Body of pancreas (tissue), 4 donors: ENCODE measurements around the gene CDH10. TPM values are rescaled to one million over a fixed set of nuclear protein-coding genes. Genes with fewer than 3 reads are reported as not detected.

Experiments
- ATAC-seq: fragments of 150-250 bp; one replicate; pipeline ENCODE4 v1.9.1; 2016
- DNase-seq, 4 donors: peaks; one replicate each; pipeline ENCODE4 v3.0.0-alpha.2; 2019
- H3K27ac ChIP-seq, 4 donors: fragments of 200-600 bp; sonication (generic); 1 replicate in 3 of 4; 2 replicates in 1 of 4; pipeline versions ENCODE4 v1.5.1 to v1.6.1; 2016 to 2019; ENCODE audit warnings: mild to moderate bottlenecking in 1 of 4, mixed read lengths in 1 of 4, moderate library complexity in 1 of 4
- H3K27me3 ChIP-seq, 2 donors: fragments of 200-600 bp; sonication (generic); one replicate each; pipeline ENCODE4 v1.6.0; 2016; ENCODE audit warnings: mild to moderate bottlenecking in 1 of 2
- H3K36me3 ChIP-seq, 2 donors: fragments of 200-600 bp; sonication (generic); replicated peaks in 1 of 2; 2 replicates each; pipeline ENCODE4 v1.5.1; 2016; ENCODE audit warnings: low read depth in 2 of 2; ENCODE audit not compliant: insufficient read depth in 1 of 2
- H3K4me1 ChIP-seq: fragments of 200-600 bp; sonication (generic); one replicate; pipeline ENCODE4 v1.6.0; 2016
- H3K4me3 ChIP-seq, 2 donors: fragments of 200-600 bp; sonication (generic); 1 replicate in 1 of 2; 2 replicates in 1 of 2; pipeline ENCODE4 v1.5.1; 2016 to 2019
- H3K9me3 ChIP-seq, 3 donors: fragments of 200-600 bp; sonication (generic); 1 replicate in 2 of 3; 2 replicates in 1 of 3; pipeline ENCODE4 v1.5.1; 2016
- CTCF ChIP-seq, 7 experiments: fragments of 450-650 bp in 4 of 7; fragments of 200-600 bp in 3 of 7; sonication (generic) in 3 of 7; IDR thresholded peaks; one replicate each; pipeline ENCODE4 v1.5.1; 2016 to 2019; ENCODE audit warnings: antibody characterized with exemption in 7 of 7
- POLR2A ChIP-seq, 3 donors: fragments of 450-650 bp; IDR thresholded peaks; one replicate each; pipeline ENCODE4 v1.6.1; 2016; ENCODE audit warnings: antibody characterized with exemption in 3 of 3, mild to moderate bottlenecking in 2 of 3
- WGBS, 2 donors: methylation state at CpG; one replicate each; pipeline ENCODE4 v1.1.5; 2017; 5-methylcytosine and 5-hydroxymethylcytosine counted together
- intact Hi-C: fragments of 100-400 bp; cut with DNase I; formaldehyde crosslinking; loops from one replicate; pipeline ENCODE4 v1.15.1; 2023
- total RNA-seq, 2 donors: library from RNA; depleted of rRNA; stranded (reverse); fragments of >200 nt; gene quantifications; one replicate each; pipeline ENCODE4 v1.1.0, GENCODE V29; 2016

Gene CDH10
- total RNA-seq, 2 donors from 2014 or later: 0.26 TPM; not detected in 1

- peaks cover 10% of the 10 kb centered on the region for H3K4me1 ChIP-seq
- intact Hi-C loops: no loop called here
- H3K4me3 ChIP-seq: no peak overlapping the region
- DNase-seq (no peak), ATAC-seq (no peak)
- H3K36me3 ChIP-seq: no peaks in the 10 kb centered on the region
- TF ChIP-seq CTCF (IDR thresholded peaks at IDR 0.05) (no peak), POLR2A (IDR thresholded peaks at IDR 0.05) (no peak)
- no peaks in the 10 kb centered on the region for H3K9me3 ChIP-seq
- no peak overlapping the region for H3K27ac ChIP-seq
- no peaks in the 10 kb centered on the region for H3K27me3 ChIP-seq
Observed at GRCh38 chr5:24512423-24512822, 132.4 kb downstream of the CDH10 start.

GRCh38 chr5:24510523-24510988, 134.2 kb downstream of the CDH10 start:
- no peak overlapping the region for H3K27ac ChIP-seq
- ATAC-seq: no peak
- DNase-seq: no peak
- TF ChIP-seq CTCF (IDR thresholded peaks at IDR 0.05) (no peak), POLR2A (IDR thresholded peaks at IDR 0.05) (no peak)
- peaks cover 10% of the 10 kb centered on the region for H3K4me1 ChIP-seq
- H3K4me3 ChIP-seq: no peak overlapping the region
- H3K9me3 ChIP-seq: no peaks in the 10 kb centered on the region
- intact Hi-C loops: no loop called here
- H3K27me3 ChIP-seq: no peaks in the 10 kb centered on the region
- no peaks in the 10 kb centered on the region for H3K36me3 ChIP-seq

- Histone ChIP-seq H3K36me3 (no peaks in the 10 kb centered on the region), H3K4me1 (peaks cover 10% of the 10 kb centered on the region), H3K4me3 (no peak overlapping the region), H3K27me3 (no peaks in the 10 kb centered on the region), H3K9me3 (no peaks in the 10 kb centered on the region), H3K27ac (no peak overlapping the region)
- WGBS, 2 donors: 39 to 62% methylated on average over 3 of the region's 3 CpGs
- intact Hi-C loops: no loop called here
- ATAC-seq (no peak), DNase-seq (no peak)
- TF ChIP-seq POLR2A (IDR thresholded peaks at IDR 0.05): no peak
- TF ChIP-seq CTCF (IDR thresholded peaks at IDR 0.05): no peak
Observed at GRCh38 chr5:24509943-24510342, 134.8 kb downstream of the CDH10 start.

GRCh38 chr5:24505258-24505657, 139.5 kb downstream of the CDH10 start:
- no peaks in the 10 kb centered on the region for H3K27me3 ChIP-seq
- no peaks in the 10 kb centered on the region for H3K9me3 ChIP-seq
- H3K4me3 ChIP-seq: no peak overlapping the region
- peaks cover 1% of the 10 kb centered on the region for H3K4me1 ChIP-seq
- H3K27ac ChIP-seq: no peak overlapping the region
- DNase-seq (no peak), ATAC-seq (no peak)
- intact Hi-C loops: no loop called here
- no peaks in the 10 kb centered on the region for H3K36me3 ChIP-seq
- no peak for TF ChIP-seq POLR2A (IDR thresholded peaks at IDR 0.05)
- no peak for TF ChIP-seq CTCF (IDR thresholded peaks at IDR 0.05)

GRCh38 chr5:24497591-24498157, 147.1 kb downstream of the CDH10 start:
- no peaks in the 10 kb centered on the region for H3K27me3 ChIP-seq
- H3K4me1 ChIP-seq: no peaks in the 10 kb centered on the region
- no peaks in the 10 kb centered on the region for H3K9me3 ChIP-seq
- intact Hi-C loops: no loop called here
- 38% methylated on average over 5 of the region's 5 CpGs for WGBS, 2 donors
- TF ChIP-seq POLR2A (IDR thresholded peaks at IDR 0.05) (no peak), CTCF (IDR thresholded peaks at IDR 0.05) (no peak)
- H3K27ac ChIP-seq: no peak overlapping the region
- no peaks in the 10 kb centered on the region for H3K36me3 ChIP-seq
- no peak for DNase-seq
- no peak for ATAC-seq
- H3K4me3 ChIP-seq: no peak overlapping the region
